Activated effector memory CD4-positive, alpha-beta T cell treated with anti-CD3 and anti-CD28 coated beads, Interleukin-2, amount 50 U/mL, for 16 hours (primary cell): ENCODE results near the gene ZNF71.
"Not testable (repeated sequence)": the region's sequence is repeated elsewhere in the genome, so short reads cannot be mapped to it uniquely, and the experiment has no call there.

Source experiments
- DNase-seq: peaks from one replicate; pipeline ENCODE4 v3.0.0-alpha.2; 2020

ZNF71 gene

DNA sequence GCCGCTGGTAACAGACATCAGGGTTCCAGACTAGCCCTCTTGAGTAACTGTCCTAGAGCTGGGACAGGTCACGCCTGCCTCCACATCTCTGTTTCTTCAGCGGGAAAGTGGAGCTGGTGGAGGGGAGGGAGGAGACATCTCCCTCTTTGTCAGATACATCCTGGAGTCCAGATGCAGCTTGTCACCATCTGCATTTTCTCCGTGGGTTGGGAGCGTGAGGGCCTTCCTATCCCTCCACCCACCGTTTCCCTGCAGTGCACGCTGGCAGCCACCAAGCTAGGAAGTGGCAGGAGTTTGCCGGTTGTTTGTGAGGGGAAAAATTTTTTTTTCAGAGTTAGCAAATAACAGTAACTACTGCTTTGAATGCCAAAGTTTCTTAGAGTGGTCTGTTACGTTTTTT is 27.9 kb downstream of the ZNF71 start:
- no peak for DNase-seq

DNA sequence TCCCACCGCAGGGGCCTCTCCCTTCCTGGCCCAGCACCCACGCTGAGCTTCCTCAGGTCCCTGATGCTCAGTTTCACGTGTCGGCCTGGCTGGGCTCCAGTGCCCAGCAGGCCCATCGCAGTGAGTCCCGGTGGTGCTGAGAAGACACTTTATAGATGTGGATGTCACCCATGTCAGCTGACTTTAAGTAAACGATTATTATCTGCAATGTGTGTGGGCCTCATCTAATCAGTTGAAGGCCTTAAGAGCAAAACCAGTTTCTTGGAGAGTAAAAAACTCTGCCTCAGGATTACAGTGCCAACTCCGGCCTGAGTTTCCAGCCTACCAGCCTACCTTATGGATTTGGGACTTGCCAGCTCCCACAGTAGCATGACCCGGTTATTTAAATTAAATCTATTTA is 30.6 kb downstream of the ZNF71 start:
- no peak for DNase-seq

DNA sequence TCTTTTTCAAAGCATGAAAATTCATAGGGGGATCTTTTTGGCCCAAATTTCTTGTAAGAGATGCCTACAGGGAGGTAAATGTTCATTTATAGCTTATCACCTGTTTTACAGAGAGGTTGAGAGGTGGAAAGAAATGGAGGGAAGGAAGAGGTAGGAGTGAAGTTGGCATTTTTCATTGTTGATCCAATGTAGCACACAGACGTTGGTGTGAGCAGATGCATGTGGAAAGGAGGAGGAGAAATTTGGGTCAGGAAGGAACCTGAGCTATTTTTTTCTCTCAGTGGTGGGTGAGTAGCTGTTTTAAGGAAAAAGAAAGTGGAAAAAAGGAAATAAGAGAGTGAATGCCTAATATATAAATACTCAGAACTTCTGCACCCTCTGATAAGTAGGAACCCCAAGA is 37.9 kb downstream of the ZNF71 start:
- no peak for DNase-seq

DNA sequence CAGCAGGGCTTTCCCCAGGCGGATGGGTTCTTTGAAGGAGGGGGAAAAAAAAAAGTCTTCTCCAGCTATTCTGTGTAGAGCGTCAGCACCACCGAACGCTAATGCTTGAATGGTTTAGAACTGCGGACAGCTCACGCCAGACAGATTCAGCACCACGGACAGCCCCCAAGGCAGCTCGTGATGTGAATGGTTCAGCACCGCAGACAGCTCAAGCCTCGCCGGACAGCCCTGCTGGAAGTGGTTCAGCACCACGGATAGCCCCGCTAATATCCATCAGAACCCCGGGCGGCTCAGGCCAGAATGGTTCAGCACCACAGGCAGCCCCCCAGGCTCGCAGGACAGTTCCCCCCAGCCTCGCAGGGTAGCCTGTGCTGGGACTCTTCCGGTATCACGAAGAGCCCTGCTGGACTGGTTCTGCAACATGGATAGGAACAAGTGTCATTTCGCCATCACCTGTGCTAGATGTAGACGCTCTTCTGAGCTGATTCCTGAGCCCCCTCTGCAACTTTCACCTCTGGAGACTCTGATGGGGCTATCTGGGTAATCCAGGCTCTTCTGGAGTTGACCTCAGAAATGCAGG is 43.0 kb downstream of the ZNF71 start:
- DNase-seq = no peak

DNA sequence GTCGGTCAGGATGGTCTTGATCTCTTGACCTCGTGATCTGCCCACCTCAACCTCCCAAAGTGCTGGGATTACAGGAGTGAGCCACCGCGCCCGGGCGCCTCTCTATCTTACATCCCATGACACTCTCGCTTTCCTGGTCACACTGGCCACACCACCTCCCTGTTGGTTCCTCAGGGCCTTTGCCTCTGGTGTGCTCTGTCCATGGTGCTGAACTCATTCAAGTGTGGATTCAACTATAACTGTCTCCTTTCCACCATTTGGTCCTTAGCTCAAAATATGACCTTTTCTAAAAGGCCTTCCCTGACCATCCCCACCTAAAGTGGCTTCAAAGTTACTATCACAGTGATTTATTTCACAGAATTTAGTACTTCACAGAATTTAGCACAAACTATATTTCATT is 44.1 kb downstream of the ZNF71 start:
- no peak for DNase-seq

DNA sequence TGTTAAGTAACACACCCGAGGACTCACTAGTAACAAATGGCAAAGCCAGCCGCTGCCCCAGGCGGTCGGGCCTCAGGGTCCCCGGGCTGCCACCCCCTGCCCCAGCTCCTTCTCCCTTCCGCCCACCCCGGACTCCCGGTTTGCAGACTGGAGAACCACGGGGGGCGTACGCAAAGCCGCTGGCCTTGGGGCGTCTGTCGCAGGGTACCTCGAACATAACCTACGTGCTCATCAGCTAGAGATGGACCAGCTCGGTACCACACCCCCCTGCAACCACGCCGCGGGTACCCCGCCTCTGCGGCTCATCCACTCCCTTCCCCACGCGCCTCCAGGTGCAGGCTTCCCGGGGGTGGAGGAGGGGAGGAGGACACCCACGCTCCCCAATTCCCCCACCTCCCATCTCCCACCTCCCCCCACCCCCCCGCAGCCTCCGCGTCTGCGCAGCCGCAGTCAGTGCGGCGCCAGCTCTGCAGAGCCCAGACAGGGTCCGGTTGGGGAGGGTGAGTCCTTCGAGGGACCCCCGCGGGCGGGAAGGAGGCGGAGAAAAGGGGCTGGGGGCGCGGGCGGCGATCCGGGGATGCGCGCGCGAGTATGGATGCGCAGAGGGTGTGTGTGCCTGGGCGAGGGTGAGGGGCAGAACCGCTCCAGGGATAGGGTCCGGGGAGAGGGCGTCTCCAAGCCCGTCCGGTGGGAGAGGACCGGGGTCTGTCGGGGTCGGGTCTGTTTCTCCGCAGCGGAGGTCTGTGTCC is 47.8 kb downstream of the ZNF71 start, which contains the start of gene SMIM17:
Gene SMIM17, plus strand, starts transcription at position 449 of the 749 bp plus-strand sequence. CDS start 2,509 bp downstream, outside the sequence.
- no peak for DNase-seq

DNA sequence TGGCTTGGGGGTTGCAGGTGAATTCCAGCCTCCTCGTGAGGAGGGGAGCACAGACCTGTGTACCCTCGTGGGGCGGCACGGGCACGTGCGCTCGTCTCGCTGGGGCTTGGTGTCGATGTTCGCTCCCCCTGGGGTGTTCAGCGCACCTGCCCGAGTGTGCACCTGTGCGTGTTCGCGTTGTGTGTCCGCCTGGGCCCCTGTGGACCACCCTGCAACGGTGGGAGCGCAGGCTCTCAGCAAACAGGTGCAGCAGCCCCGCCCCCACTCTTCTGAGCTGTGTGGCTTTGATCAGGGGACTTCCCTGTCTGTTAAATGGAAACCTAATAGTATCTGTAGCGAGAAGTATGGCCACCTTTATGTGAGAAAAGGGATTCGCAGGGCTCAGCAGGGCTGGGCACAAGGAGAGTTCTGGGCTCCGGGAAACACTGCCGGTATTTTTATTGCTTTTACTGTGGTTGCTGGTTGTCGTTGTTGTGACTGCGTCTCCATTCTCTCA is 48.4 kb downstream of the ZNF71 start:
- no peak for DNase-seq

DNA sequence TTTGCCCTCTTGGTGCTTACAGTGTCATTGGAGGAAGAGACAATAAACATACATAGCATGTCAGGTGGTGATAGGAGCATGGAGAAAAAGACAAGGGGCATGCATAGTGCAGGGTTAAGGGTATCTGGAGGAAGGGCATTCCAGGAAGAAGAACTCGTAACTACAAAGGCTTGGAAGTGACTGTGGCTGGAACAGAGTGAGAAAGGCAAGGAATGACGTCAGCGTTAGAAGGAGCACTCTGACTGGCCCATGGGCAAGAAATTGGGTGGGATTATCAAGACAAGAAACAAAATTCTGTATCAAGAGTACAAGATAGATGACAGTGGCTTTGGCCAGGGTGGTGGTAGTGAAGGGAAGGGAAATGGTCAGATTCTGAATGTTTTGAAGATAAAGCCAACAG is 59.0 kb downstream of the ZNF71 start:
- no peak for DNase-seq

DNA sequence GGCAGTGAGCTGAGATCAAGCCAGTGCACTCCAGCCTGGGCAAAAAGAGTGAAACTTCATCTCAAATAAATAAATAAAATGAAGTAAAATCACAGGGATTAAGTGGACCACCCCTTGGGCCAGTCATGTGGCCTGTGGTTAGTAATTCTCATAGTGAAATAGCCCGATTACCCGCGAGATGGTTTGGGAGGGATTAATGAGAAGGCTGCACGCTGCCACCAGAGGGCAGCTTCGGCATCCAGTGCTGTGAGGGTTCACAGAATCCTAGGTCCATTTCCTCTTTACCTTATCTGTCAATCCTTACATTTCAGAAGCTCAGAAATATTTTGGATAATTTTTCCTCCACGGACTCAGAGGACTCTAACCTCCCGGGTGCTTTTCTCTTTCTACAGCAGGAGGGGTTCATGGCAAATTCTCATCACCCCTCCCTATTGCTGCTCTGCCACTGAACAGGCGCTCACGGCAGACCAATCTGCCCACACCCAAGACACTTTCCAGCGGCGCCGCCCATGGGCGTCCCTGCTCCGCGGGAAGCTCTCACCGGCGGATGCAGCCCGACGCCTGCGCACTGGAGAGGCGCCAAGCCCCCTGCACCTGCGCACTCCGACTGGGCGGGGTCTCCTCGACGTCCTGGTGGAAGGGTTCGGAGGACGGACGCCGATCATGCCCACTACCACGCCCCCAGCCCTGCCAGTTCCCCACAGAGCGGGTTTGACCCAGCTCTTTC is 65.4 kb downstream of the ZNF71 start:
- DNase-seq = peak; percentile 66

DNA sequence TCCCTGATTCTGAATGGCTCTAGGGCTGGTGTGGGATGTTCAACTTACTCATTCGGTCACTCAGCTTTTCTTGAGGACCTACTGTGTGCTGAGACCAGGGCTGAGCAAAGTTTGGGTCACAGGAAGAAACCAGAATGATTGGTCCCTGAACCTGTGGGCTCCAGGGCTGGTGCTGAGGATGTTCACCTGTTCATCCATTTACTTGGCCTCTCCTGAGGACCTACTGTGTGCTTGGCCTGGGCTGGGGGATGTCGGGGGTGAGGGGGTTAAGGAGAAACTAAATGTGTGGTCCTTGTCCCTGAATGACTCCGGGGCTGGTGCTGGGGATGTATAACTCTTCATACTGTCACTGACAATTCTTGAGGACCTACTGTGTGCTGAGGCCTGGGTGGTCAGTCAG is 66.1 kb downstream of the ZNF71 start:
- no peak for DNase-seq

DNA sequence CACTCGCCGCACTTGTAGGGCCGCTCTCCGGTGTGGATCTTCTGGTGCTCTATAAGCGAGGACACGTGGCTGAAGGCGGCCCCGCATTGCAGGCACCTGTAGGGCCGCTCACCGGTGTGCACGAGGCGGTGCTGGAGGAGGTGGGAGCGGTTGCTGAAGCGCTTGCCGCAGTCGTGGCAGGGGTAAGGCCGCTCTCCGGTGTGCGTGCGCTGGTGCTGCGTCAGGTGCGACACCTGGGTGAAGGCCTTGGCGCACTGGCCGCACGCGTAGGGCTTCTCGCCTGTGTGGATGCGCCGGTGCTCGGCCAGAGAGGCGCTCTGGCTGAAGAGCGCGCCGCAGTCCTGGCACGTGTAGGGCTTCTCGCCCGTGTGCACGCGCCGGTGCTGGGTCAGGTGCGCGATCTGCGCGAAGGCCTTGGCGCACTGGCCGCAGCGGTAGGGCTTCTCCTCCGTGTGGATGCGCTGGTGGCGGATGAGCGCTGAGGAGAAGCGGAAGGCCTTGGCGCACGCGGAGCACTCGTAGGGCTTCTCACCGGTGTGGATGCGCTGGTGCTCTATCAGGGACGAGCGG is 68.9 kb downstream of the ZNF71 start:
- no peak for DNase-seq

DNA sequence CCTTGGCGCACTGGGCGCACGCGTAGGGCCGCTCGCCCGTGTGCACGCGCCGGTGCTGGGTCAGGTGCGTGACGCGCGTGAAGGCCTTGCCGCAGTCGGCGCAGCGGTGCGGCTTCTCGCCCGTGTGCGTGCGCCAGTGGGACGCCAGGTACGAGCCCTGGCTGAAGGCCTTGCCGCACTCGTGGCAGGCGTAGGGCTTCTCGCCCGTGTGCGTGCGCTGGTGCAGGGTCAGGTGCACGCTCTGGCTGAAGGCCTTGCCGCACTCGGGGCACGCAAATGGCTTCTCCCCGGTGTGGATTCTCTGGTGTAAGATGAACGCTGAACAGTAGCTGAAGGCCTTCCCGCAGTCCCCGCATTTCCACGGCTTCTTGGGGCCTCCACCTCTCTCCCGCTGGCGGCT is 69.4 kb downstream of the ZNF71 start:
- no peak for DNase-seq

DNA sequence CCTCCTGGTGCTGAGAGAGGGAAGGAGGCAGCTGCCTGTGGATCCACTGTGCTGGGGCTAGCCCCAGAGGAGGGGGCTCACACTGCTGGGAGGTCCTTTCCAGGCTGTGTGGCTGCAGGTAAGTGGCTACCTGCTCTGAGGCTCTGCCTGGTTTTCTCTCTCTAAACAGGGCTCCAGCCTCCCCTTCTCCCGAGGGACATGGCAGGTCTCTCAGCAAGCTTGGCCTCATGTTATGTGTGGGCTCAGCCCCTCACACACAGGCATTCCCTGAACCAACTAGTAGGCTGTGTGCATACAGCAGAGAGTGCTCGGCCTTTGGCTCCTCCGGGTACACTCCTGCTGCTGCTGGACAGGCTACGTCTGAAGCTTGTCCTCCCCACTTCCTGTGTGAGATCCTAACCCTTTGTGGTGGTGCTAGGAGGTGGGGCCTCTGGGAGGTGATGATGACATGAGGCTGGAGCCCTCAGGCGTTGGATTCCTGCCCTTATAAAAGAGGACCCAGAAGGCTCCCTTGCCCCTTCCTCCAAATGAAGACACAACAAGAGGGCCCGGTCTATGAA is 72.3 kb downstream of the ZNF71 start:
- DNase-seq = no peak

DNA sequence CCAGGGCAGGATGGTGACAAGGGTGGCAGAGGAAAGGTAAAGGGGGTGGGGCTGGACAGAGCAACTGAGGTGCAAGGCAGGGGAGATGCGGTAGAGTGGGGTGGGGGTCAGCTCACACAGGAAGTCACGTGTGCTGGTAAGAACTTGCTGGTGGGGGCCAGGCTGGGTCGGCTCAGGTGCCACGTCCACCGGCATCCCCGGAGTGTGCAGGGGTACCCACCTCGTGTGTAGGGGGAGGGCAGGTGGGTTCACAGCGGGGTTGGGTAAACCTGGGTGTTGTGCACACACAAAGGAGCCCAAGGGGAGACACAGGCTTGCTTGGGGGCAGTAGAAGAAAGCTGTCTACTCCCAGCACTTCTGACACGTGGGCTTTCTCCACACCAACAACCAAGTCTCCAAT is 73.6 kb downstream of the ZNF71 start:
- no peak for DNase-seq

DNA sequence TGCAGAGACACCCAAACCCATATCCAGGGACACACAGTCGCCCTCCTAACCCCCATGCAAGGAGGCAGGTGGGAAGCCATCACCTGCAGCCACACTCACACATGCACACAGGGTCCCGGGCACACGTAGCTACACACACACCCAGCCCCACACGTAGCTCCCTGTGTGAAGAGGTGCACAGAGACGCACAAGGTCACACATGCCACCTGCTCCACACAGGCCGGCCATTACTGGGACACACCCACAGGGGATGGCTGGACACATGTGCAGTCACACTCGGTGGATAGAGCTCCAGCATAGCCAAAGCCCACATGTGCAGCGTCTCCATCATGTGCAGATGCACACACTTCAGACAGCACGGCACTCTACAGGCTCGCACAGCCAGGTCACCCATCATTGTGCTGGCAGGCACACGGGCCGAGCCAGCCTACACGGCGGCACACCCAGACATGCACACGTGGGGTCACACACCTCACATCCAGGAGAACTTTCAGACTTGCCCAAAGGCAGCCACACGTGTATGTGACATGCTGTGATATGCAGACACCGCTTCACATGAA is 75.4 kb downstream of the ZNF71 start:
- DNase-seq = no peak

DNA sequence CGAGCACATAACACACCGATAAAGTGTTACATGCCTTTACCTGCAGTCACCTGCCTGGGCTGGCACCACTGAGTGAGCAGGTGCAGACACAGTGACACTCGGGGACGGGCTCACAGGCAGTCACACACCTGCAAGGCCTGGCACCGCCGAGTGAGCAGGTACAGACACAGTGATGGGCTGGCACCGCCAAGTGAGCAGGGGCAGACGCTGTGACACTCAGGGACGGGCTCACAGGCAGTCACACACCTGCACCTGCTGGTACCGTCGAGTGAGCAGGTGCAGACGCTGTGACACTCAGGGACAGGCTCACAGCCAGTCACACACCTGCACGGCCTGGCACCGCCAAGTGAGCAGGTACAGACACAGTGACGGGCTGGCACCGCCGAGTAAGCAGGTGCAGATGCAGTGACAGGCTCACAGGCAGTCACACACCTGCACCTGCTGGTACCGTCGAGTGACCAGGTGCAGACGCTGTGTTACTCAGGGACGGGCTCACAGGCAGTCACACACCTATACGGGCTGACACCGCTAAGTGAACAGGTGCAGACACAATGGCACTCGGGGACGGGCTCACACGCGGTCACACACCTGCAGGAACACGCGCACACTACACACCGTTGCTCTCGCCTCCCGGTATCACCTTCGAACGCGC is 76.0 kb downstream of the ZNF71 start:
- DNase-seq = no peak

DNA sequence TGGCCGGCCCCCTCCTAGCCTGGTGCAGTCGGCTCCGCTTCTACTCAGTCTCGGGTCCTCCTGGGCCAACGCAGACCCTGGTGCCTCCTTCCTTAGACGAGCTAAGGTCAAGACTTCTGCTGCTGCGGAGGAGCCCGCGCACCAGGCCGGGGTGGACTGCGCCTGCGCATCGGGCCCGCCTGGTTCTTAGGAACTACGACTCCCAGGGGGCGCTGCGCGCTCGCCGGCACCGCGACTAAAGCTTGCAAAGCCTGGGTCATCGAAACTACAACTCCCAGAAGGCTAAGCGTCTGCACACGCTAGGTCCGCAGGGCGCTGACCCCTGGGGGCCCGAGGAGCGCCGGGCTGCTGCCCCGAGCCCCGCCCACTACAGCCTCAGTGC is 76.5 kb downstream of the ZNF71 start, which contains the start of gene ZNF835:
Gene ZNF835, minus strand, starts transcription at position 145 of the 382 bp plus-strand sequence. CDS start 6,559 bp downstream, outside the sequence.
- peak; percentile 92 for DNase-seq

DNA sequence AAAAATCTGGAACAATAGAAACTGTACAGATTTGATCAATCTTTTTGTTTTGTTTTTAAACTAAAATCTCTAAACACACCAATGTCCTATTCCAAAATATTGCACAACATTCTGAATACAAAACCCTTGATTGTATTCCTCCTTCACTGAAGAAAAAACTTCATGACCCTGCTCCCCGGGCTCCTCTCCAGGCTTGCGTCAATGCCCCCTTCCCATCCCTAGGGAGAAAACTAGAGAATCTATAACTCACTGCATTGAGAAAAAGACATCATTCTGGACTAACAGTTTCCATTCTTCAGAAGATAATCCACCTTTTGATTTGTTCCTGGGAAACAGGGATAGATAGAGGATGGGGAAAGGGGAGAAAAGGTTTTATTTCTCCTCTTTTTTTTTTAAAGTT is 77.5 kb downstream of the ZNF71 start:
- not testable (repeated sequence) for DNase-seq
